ENCODE data around the gene CPAMD8.

CPAMD8 gene

GRCh38 chr19:16920816-16921529 lies 105.6 kb downstream of the CPAMD8 start:
- peak; percentile 33 to 36 for DNase-seq (ENCODE audit: low read depth in 2 of 2)

GRCh38 chr19:16919496-16919895 lies 107.1 kb downstream of the CPAMD8 start:
- no peak for DNase-seq (ENCODE audit: low read depth in 2 of 2)

GRCh38 chr19:16917401-16917800 lies 109.2 kb downstream of the CPAMD8 start:
- no peak for DNase-seq (ENCODE audit: low read depth in 2 of 2)

- DNase-seq (ENCODE audit: low read depth in 2 of 2) = no peak
Measured at GRCh38 chr19:16915734-16916133, 110.9 kb downstream of the CPAMD8 start.

- no peak for DNase-seq (ENCODE audit: low read depth in 2 of 2)
Measured at GRCh38 chr19:16915135-16915534, 111.5 kb downstream of the CPAMD8 start.

- no peak for DNase-seq (ENCODE audit: low read depth in 2 of 2)
Measured at GRCh38 chr19:16914421-16914820, 112.2 kb downstream of the CPAMD8 start.

- DNase-seq (ENCODE audit: low read depth in 2 of 2) = no peak
Measured at GRCh38 chr19:16912780-16913179, 113.8 kb downstream of the CPAMD8 start.

- DNase-seq (ENCODE audit: low read depth in 2 of 2) = no peak
Measured at GRCh38 chr19:16911046-16911445, 115.6 kb downstream of the CPAMD8 start.

- no peak for DNase-seq (ENCODE audit: low read depth in 2 of 2)
Measured at GRCh38 chr19:16908759-16909158, 117.9 kb downstream of the CPAMD8 start.

GRCh38 chr19:16904599-16904998 lies 122.0 kb downstream of the CPAMD8 start:
- DNase-seq (ENCODE audit: low read depth in 2 of 2) = no peak

- no peak for DNase-seq (ENCODE audit: low read depth in 2 of 2)
Measured at GRCh38 chr19:16903347-16903746, 123.3 kb downstream of the CPAMD8 start.

- no peak for DNase-seq (ENCODE audit: low read depth in 2 of 2)
Measured at GRCh38 chr19:16902545-16902944, 124.1 kb downstream of the CPAMD8 start.

- DNase-seq (ENCODE audit: low read depth in 2 of 2) = no peak
Measured at GRCh38 chr19:16901491-16902175, 125.0 kb downstream of the CPAMD8 start.

GRCh38 chr19:16899566-16900075 lies 127.0 kb downstream of the CPAMD8 start:
- no peak for DNase-seq (ENCODE audit: low read depth in 2 of 2)

- no peak for DNase-seq (ENCODE audit: low read depth in 2 of 2)
Measured at GRCh38 chr19:16898361-16899015, 128.1 kb downstream of the CPAMD8 start.

- no peak for DNase-seq (ENCODE audit: low read depth in 2 of 2)
Measured at GRCh38 chr19:16897856-16898161, 128.8 kb downstream of the CPAMD8 start.

- DNase-seq (ENCODE audit: low read depth in 2 of 2) = peak; percentile 63 to 67
Measured at GRCh38 chr19:16897029-16897855, 129.4 kb downstream of the CPAMD8 start.

GRCh38 chr19:16896146-16897028 lies 130.2 kb downstream of the CPAMD8 start:
- DNase-seq (ENCODE audit: low read depth in 2 of 2) = no peak

- no peak for DNase-seq (ENCODE audit: low read depth in 2 of 2)
Measured at GRCh38 chr19:16895467-16896145, 131.0 kb downstream of the CPAMD8 start.

GRCh38 chr19:16894080-16894479 lies 132.5 kb downstream of the CPAMD8 start:
- no peak for DNase-seq (ENCODE audit: low read depth in 2 of 2)

GRCh38 chr19:16893686-16893989 lies 133.0 kb downstream of the CPAMD8 start:
- DNase-seq (ENCODE audit: low read depth in 2 of 2) = no peak
